ENCODE data around the gene TGFBR3L. TPM values are rescaled to one million over a fixed set of nuclear protein-coding genes. Genes with fewer than 3 reads are reported as not detected.

Gene TGFBR3L
- total and polyA plus RNA-seq, 9 donors, result 0.18 to 6.9 (median 1.0) TPM; not detected in 6

DNA sequence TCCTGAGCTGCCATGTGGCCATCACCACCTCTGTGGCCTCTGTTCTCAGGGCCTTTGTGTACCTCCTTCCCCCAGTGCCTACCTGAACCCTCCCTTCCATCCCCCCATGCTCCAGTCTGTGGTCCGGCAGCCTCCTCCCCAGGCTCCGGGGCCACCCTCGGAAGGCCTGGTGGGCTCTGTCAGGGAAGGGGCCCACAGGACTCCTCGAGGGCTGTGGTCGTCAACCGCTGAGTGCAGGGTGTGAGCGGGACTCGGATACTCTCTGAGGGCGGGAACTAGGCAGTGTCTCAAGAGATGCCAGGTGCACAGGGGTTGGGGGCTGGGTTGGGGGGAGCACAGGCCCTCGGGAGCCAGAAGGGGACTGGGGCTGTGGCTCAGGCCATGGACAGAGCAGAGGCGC is 7.1 kb upstream of the TGFBR3L start:
- 87 to 92% (median 90%) methylated on average over 11 of the region's 11 CpGs for WGBS, 3 donors
- Histone ChIP-seq H3K4me3 (no peak overlapping the region), H3K36me3 (no peaks in the 10 kb centered on the region), H3K9me3 (no peaks in the 10 kb centered on the region), H3K27me3 (no peaks in the 10 kb centered on the region), H3K4me1 (ENCODE audit: insufficient read depth) (peaks cover 13% of the 10 kb centered on the region), H3K27ac (no peak overlapping the region)
- intact Hi-C loops (cut with DNase I), result no loop called here
- DNase-seq, result peak in 3 of 5 donors; percentile 22 to 35 (median 25)
- TF ChIP-seq, protein P1, sequence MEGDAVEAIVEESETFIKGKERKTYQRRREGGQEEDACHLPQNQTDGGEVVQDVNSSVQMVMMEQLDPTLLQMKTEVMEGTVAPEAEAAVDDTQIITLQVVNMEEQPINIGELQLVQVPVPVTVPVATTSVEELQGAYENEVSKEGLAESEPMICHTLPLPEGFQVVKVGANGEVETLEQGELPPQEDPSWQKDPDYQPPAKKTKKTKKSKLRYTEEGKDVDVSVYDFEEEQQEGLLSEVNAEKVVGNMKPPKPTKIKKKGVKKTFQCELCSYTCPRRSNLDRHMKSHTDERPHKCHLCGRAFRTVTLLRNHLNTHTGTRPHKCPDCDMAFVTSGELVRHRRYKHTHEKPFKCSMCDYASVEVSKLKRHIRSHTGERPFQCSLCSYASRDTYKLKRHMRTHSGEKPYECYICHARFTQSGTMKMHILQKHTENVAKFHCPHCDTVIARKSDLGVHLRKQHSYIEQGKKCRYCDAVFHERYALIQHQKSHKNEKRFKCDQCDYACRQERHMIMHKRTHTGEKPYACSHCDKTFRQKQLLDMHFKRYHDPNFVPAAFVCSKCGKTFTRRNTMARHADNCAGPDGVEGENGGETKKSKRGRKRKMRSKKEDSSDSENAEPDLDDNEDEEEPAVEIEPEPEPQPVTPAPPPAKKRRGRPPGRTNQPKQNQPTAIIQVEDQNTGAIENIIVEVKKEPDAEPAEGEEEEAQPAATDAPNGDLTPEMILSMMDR (IDR thresholded peaks at IDR 0.05), result no peak

DNA sequence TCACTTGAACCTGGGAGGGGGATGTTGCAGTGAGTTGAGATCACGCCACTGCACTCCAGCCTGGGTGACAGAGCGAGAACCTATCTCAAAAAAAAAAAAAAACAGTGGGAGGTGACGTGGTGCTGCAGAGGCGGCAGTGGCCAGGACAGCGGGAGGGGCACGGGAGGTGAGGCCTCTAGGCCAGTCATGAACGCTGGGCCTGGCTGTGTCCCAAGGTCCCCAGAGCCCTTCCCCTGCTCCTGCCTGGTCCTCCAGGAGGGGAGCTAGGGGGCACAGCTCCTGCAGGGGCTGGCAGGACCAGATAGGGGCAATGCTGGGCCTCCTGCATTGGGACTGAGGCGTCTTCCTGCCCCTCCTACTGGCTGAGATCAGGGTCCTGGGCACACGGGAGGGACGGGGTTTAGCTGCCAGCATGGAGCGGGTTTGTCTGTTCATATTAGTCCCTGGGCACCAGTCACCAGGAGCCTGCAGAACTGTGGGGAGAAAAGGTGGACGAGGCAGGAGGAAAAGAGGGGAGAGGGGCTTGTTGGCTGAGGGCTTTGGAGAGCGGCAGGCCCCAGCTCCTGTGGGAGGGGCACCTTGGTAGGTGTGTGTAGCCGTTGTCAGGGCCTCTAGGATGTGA is 6.4 kb upstream of the TGFBR3L start:
- WGBS, 3 donors, result 79 to 83% (median 79%) methylated on average over 14 of the region's 14 CpGs
- no peak overlapping the region for H3K27ac ChIP-seq
- peaks cover 13% of the 10 kb centered on the region for H3K4me1 ChIP-seq (ENCODE audit: insufficient read depth)
- intact Hi-C loops (cut with DNase I), result no loop called here
- TF ChIP-seq POLR2A (IDR thresholded peaks at IDR 0.05), result no peak
- TF ChIP-seq, protein P1 (IDR thresholded peaks at IDR 0.05), result no peak
- TF ChIP-seq EP300 (IDR thresholded peaks at IDR 0.05), result no peak
- H3K4me3 ChIP-seq, result no peak overlapping the region
- DNase-seq, result peak in 3 of 5 donors; percentile 23 to 37 (median 31)
- H3K9me3 ChIP-seq, result no peaks in the 10 kb centered on the region
- no peaks in the 10 kb centered on the region for H3K36me3 ChIP-seq
- no peaks in the 10 kb centered on the region for H3K27me3 ChIP-seq

DNA sequence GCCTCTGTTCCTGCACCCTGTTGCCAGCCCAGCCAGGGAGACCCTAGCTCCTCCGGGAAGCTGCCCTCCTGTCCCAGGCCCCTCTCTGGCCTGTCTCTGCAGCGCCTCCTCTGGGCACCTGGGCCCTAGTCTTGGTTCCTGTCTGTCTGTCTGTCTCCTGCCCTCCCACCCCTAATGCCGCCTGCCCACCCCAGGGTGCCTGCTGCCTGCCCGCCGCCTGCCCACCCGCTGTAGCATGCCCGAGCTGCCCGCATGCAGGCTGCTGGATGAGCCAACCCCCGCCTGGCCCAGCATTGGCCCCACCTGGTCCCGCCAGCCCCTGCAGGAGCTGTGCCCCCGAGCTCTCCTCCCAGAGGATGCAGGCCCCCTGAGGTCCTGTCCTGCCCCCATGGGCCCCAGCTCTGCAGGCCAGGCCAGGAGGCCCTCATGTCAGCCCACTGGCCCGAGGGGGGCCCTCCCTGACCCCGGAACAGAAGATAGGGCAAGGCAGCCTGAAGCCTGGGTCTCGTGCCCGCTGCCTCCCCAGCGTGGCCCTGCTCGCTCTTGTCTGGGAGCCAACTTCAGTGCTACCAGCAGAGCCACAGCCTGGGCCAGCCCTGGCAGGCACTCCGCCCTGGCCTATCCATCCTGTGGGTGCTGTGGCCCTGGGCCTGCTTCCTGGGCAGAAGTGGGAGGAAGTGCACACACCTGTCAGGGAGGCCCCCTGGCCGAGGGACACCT is 5.7 kb upstream of the TGFBR3L start:
- Histone ChIP-seq H3K27ac (no peak overlapping the region), H3K4me3 (no peak overlapping the region), H3K36me3 (no peaks in the 10 kb centered on the region), H3K4me1 (ENCODE audit: insufficient read depth) (peaks cover 13% of the 10 kb centered on the region), H3K27me3 (no peaks in the 10 kb centered on the region), H3K9me3 (no peaks in the 10 kb centered on the region)
- intact Hi-C loops (cut with DNase I), result no loop called here
- DNase-seq, result peak in 3 of 5 donors; percentile 23 to 35 (median 31)
- 86 to 90% (median 88%) methylated on average over 17 to 19 of the region's 19 CpGs for WGBS, 3 donors
- TF ChIP-seq EP300 (IDR thresholded peaks at IDR 0.05) (no peak), POLR2A (IDR thresholded peaks at IDR 0.05) (no peak)
- TF ChIP-seq, protein P1 (IDR thresholded peaks at IDR 0.05), result no peak

DNA sequence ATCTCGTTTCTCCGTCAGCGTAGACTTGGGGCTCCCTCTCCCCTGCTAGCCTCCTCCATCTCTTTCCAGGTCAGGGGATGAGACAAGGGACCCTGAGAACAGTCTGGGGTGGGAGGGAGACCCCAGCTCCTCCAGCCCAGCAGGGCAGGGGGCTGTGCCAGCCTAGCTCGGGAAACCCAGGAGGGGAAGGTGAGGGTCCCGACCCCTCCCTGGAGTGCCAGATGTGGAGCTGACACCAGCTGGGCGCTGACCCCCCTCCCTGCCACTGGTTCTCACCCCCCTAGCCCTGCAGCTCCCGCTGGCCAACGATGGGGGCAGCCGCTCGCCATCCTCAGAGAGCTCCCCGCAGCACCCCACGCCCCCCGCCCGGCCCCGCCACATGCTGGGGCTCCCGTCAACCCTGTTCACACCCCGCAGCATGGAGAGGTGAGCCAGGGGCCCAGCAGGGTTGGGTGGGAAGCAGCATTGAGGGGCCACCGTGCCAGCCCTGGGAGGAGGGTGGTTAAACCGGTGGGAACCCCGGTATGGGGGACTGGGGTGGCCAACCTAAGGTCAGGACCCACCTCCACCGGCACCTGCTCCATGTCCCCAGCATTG is 5.1 kb upstream of the TGFBR3L start:
- Histone ChIP-seq H3K27me3 (no peaks in the 10 kb centered on the region), H3K27ac (no peak overlapping the region), H3K4me1 (ENCODE audit: insufficient read depth) (peaks cover 10% of the 10 kb centered on the region), H3K36me3 (no peaks in the 10 kb centered on the region), H3K4me3 (no peak overlapping the region), H3K9me3 (no peaks in the 10 kb centered on the region)
- WGBS, 3 donors, result 84 to 93% (median 91%) methylated on average over 10 to 21 of the region's 21 CpGs
- TF ChIP-seq EP300 (IDR thresholded peaks at IDR 0.05) (no peak), POLR2A (IDR thresholded peaks at IDR 0.05) (no peak)
- TF ChIP-seq, protein P1 (IDR thresholded peaks at IDR 0.05), result no peak
- intact Hi-C loops (cut with DNase I), result no loop called here
- peak in 3 of 5 donors; percentile 23 to 34 (median 24) for DNase-seq

Data from ovary (tissue), 9 donors.